Cardiac septum (tissue), 1 donor: Measurements from ENCODE around the gene DSTYK. TPM values are rescaled to one million over a fixed set of nuclear protein-coding genes. Genes with fewer than 3 reads are reported as not detected.
"Not testable (repeated sequence)": the region's sequence is repeated elsewhere in the genome, so short reads cannot be mapped to it uniquely, and the experiment has no call there.

ENCODE experiments used
- DNase-seq: peaks from one replicate; pipeline ENCODE4 v3.0.0-alpha.2; 2020; ENCODE audit warnings: low spot score
- intact Hi-C: fragments of 100-400 bp; cut with DNase I; formaldehyde crosslinking; loops from one replicate; pipeline ENCODE4 v1.14.0; 2022
- total RNA-seq: library from RNA; stranded (reverse); fragmentation: NEBNext Ultra II Directional; extraction: Animal tissue kit (Norgen Biotek cat#: 25700); gene quantifications from one replicate; pipeline ENCODE4 v1.2.1, GENCODE V29; 2021
- donor health status: DM: no; HTN: no; CAD: no.

The DSTYK gene
- total RNA-seq, 1 donor from 2014 or later, result 7.3 TPM

DNA sequence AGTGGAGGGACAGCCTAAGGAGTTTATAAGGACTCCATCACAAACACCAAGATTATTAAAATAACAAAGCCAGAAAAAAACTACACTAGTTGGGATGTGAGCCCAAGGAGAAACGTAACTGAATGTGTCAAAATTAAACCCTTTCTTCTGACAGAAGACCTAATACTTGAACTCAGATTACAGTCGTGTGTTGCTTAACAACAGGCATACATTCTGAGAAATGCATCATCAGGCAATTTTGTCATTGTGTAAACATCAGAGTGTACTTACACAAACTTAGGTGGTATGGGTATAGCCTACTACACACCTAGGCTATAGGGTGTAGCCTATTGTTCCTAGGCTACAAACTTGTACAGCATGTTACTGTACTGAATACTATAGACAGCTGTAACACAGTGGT lies 23.4 kb downstream of the DSTYK start:
- intact Hi-C loops, result no loop called here
- no peak for DNase-seq

DNA sequence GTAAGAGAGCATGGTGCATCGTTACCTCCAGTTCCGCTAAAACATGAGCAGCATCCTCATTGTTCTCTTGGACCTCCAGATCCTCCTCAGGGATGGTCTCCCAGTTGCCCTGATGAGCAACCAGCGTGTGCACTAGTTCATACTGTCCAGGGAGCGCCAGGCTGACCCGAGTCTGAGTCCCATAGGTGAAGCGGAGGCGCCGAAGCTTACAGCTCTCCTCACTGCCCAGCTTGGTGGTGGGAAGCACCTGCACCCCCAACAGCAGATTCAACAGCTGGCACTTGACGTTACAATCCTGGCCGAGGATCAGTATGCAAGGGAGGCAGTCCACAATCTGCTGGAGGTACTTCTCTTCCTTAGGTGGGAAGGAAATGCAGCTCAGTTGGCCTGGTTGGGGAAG lies 24.1 kb downstream of the DSTYK start:
- no peak for DNase-seq
- intact Hi-C loops, result no loop called here

DNA sequence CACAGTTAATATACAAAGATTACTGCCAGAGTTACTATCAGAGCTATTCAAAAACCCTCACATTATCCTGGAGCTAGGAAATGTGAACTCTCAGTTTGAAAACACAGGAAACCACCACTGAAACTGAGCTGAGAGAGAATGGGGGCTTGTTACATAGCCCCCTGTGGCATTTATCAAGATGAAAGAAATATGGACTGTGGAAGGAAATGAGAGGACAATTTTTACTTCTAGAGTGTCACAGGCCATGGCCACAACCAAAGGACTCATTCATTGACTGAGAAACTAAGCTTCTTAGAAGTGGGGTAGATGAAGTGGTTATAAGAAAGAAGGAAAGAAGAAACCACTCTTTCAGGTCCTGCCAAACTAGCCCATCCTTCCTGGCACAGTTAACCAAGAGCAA lies 25.3 kb downstream of the DSTYK start:
- DNase-seq, result no peak
- intact Hi-C loops, result no loop called here

DNA sequence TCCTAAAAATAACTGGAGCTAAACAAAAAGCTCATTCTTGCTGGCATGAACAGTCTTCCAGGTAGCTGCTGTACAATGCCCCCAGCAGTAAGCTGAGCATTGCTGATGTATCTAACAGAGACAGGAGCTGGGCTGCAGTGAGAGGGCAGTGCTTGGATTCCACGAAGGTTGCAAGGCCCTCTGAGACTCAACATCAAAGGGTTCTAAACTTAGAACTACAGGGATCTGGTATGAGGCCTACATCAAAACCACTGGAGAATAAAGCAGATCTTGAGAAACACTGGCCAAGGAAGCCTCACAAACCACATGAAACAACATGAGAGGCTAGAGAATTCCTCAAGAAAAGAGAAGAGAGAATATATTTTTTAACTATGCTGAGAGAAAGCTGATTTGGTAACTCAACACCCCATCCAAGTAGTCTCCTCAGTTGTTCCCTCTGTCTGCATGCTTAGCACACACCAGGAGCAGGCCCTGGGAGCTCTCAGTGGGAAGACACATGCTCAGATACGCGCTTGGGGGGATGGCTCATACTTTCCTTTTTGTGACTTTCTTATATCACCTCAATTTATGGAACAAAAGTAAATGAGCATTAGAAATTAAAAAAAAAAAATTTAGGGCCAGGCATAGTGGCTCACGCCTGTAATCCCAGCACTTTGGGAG lies 27.7 kb downstream of the DSTYK start:
- intact Hi-C loops, result no loop called here
- no peak for DNase-seq

DNA sequence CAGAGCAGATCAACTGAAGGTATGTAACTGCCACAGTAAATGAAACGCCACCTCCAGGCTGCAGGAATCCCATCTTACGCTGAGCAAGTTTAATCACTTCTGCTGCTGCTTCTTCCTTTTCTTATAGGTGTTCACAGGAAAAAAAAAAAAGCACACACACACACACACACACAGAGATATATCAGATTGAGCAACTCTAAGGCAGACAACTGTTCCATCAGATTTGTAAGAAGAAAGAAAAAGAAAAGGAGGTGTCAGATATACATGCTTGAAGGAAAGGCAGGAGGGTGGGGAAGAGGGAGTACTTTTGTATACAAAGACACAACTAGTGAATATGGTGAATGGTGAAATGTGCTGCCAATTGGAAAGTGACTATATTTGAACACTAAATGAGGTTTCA lies 28.6 kb downstream of the DSTYK start:
- no peak for DNase-seq
- intact Hi-C loops, result no loop called here

DNA sequence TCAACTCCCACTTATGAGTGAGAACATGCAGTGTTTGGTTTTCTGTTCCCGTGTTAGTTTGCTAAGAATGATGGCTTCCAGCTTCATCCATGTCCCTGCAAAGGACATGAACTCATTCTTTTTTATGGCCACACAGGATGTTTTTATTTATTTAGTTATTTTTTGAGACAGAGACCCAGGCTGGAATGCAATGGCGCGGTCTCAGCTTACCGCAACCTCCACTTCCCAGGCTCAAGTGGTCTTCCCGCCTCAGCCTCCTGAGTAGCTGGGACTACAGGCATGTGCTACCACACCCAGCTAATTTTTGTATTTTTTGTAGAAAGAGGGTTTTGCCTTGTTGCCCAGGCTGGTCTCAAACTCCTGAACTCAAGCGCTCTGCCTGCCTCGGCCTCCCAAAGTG lies 31.2 kb downstream of the DSTYK start:
- intact Hi-C loops, DNase-seq: not testable (repeated sequence)

DNA sequence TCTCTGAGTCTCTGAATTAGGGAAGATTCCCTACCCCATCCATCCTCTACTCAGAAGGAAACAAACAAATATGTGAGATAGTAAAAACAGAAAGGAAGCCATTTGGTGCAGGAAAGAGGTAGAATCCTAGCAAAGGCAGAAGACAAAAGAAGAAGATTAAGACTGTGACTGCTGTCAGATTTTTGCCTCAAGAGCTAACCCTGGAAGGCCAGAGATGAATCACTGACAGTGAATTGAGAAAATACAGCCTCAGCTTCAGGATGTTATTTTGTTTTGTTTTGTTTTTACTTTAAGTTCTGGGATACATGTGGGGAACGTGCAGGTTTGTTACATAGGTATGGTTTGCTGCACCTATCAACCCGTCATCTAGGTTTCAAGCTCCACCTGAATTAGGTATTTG lies 31.7 kb downstream of the DSTYK start:
- intact Hi-C loops, result no loop called here
- no peak for DNase-seq

DNA sequence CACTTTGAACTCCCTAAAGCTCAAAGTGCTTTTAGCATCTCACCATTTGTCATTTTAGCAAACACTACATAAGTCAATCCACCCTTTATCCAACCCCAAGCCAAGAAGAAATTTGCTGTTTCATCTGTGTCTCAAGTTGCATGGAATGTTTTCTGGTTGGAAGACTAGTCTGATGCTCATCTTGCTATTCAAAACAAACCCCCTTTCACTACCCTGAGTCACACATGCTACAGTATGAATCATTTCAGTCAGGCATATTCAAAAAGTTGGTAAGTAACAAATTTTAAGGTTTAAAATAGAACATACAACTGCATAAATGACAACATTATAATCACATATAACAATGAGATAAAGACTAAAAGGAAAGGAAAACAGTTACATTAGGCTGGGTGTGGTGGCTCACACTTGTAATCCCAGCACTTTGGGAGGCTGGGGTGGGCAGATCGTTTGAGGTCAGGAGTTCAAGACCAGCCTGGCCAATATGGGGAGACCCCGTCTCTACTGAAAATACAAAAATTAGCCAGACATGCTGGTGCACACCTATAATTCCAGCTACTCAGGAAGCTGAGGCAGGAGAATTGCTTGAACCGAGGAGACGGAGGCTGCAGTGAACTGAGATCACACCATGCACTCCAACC lies 38.7 kb downstream of the DSTYK start:
- DNase-seq, result no peak
- intact Hi-C loops, result no loop called here

DNA sequence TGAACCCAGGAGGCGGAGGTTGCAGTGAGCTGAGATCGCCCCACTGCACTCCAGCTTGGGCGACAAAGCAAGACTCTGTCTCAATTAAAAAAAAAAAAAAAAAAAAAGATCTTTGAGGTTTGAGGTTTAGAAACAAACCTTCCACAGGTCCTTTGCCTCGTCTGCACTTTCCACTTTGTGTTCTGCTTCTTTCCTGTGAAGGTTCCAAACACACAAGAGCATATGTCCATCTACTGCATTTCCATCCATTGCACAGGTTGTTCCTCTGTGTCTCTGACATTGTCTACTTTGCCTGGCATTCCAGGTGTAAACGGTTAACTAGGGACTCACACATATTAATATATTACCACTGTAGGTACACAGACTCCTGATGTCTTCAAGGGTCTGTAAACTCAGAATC lies 40.1 kb downstream of the DSTYK start:
- intact Hi-C loops, result no loop called here
- DNase-seq, result no peak

DNA sequence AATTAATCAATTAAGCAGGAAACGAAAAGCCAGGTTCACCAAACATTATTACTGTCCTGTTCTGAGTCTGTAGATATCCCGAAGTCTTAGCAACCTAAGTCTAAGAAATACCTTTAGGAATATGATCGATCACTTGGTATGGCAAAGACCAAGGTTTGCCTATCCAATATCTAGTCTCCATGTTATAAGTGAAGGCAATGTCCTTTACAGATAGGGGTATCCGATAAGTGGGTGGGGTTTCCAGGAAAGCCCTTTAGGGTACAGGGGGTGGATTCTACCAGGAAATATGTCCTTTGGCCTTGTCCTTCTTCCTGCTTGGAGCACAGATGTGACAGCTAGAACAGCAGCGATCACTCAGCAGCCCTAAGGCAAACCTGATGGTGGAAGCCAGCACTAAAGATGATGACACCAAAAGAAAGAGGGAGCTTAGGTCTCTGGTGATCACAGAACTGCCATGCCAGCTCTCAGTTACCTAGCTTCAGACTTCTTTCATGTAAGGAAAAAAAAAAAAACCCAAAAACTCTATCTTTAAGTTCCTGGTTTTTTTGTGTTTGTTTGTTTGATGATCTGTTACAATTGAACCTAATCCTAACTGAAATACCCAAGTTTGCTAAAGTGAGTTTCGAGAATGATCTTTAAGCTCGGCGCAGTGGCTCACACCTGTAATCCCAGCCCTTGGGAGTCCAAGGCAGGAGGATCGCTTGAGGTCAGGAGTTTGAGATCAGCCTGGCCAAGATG lies 40.8 kb downstream of the DSTYK start:
- no peak for DNase-seq
- intact Hi-C loops, result no loop called here

DNA sequence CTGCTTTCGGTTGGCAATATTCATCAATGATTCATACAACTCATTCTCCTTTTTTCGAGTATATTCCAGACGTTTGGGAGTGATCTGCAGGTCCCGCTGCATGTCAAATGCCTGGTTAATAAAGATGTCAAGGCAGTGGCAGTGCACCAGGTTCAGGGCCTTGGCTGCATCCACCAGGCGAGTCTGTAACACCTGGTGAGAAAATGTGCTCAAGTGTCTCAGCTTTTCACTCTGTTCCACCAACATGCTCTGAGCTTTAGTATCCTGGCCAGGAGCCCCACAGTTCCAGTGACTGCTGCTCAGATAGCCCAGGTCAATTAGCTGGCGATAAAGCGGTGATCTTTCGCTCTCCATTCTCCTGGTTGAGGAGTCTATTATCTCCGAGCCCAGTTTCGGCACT lies 42.3 kb downstream of the DSTYK start:
- intact Hi-C loops, result no loop called here
- DNase-seq, result no peak

DNA sequence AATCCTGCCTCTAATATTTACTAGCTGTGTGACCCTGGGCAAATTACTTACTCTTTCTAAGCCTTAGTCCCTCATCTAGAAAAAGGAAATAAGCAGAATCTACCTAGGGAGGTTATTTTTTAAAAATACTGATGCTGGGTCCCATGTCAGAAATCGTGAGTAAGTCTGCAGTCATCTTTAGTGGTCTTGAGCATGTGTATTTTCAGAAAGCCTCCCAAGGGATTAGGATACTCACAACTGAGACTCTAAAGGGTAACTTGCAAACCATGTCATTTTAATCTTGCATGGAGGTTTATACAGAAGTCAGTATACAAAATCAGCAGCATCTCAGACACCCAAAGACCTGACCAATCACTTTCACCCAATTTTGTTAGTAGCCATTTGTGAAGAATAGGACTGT lies 43.2 kb downstream of the DSTYK start:
- DNase-seq, result no peak
- intact Hi-C loops, result no loop called here

DNA sequence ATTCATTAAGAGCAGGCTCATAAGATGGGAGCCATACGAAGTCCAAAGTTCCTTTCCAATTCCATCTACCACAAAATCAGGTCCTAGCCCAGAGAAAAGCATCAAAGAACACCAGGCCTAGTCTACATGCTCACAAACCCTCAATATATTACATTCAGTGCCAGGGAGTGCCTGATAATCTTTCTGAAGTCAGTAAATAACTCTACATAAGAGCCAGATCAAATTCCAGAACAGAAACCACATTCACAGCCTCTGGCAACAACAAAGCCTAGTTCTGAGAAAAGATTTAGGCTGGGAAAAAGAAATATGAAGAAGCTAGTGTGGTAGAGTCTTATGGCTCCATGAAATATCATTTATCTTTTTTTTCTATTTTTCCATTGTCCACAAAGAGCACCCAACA lies 49.2 kb downstream of the DSTYK start:
- no peak for DNase-seq
- intact Hi-C loops, result no loop called here

DNA sequence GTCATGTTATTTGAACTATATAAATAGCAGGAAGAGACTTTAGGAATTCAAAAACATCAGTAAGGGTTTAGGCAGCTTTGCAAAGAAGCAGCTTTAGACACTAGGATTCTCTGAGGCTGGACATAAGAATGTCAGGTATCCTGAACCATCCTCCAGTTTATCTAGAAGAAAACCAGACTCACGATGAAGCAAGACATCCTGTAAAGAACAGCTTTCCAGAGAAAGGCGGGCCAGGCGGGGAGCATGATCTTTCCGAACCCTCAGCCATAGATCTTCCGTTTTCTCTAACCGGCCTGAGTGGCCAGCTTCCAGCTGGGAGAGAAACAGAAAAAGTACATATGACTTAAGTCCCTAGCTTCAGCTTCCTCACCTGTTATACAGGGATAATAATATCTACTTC lies 50.4 kb downstream of the DSTYK start:
- DNase-seq, result no peak
- intact Hi-C loops, result no loop called here

DNA sequence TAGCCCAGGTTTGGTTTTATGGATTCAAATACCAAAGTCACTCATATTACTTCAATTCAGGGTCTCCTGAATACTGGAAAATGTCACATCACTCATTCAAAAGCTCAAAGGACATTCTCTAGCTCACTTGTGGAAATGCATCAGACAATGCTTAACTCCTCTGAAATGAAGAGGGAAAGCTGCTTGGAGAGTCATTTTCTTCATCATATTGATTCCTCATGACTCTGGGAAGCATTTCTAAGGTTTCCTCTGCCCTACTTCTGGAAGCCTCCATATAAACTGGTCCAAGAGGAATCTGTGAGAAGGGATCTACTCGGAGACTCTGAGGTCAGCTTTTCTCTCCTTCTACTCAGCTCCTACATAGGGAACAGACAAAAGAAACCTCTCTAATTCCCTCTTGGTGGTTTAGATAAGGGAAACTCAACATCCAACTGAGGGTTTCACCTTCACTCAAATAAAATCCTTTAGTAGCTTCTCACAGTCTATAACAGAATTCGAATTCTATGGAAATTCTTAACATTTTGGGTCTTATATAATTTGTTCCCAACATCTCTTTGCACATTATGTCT lies 53.4 kb downstream of the DSTYK start:
- intact Hi-C loops, result no loop called here
- DNase-seq, result no peak

DNA sequence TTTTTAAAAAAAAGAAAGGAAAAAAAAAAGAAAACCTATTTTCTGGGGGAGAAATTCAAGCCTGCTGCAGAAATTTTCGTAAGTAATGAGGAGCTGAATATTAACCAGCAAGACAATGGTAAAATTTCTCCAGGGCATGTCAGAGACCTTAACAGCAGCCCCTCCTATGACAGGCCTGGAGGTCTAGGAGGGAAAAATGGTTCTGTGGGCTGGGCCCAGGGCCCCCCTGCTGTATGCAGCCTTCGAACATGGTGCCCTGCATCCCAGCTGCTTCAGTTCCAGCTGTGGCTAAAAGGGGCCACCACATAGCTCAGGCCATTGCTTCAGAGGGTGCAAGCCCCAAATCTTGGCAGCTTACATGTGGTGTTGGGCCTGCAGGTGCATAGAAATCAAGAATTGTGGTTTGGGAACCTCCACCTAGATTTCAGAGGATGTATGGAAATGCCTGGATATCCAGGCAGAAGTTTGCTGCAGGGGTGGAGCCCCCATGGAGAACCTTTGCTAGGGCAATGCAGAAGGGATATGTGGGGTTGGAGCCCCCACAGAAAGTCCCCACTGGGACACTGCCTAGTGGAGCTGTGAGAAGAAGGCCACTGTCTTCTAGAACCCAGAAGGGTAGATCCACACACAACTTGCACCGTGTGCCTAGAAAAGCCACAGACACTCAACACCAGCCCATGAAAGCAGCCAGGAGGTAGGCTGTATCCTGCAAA lies 55.7 kb downstream of the DSTYK start:
- intact Hi-C loops, DNase-seq: not testable (repeated sequence)

DNA sequence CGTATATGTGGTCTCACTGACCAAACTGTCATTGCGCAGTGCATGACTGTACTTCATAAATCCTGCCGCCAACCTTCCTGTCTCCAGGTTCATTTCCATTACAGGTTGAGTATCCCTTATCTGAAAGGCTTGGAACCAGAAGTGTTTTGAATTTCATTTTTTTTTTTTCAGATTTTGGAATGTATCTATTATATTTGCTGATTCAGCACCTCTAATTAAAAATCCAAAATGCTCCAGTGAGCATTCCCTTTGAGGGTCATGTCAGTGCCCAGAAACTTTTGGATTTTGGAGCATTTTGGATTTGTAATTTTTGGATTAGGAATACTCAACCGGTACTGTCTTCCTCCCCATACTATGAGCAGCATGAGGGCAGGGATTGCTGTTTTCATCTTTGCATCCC lies 59.0 kb downstream of the DSTYK start:
- DNase-seq, result no peak

DNA sequence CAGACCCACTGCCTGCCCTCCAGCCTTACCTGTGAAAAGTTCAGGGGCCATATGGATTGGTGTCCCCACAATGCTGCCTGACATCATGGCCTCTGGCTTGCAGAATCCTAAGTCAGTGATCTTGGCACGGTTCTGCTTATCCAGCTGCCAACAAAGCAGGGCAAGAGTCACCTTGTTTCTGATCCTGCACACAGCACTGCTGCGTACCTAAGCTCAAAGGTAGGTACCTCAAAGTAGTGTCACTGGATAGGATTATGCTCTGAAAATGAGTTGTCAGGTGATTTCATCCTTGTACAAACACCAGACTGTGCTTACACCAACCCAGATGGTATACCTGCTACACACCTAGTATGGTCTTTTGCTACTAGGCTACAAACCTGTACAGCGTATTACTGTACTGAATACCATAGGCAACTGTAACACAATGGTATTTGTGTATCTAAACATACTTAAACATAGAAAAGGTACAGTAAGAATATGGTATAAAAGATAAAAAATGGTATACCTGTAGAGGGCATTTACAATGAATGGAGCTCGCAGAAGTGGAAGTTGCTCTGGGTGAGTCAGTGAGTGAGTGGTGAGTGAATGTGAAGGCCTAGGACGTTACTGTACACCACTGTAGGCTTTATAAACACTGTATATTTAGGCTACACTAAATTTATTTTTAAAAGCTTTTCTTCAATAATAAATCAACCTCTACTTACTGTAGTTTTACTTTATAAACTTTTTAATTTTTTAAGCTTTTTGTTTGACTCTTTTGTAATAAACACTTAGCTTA lies 60.7 kb downstream of the DSTYK start:
- DNase-seq, result no peak
- intact Hi-C loops, result no loop called here

More for the DNA sequence above, 59.0 kb downstream of the DSTYK start:
- intact Hi-C loops, result no loop called here

DNA sequence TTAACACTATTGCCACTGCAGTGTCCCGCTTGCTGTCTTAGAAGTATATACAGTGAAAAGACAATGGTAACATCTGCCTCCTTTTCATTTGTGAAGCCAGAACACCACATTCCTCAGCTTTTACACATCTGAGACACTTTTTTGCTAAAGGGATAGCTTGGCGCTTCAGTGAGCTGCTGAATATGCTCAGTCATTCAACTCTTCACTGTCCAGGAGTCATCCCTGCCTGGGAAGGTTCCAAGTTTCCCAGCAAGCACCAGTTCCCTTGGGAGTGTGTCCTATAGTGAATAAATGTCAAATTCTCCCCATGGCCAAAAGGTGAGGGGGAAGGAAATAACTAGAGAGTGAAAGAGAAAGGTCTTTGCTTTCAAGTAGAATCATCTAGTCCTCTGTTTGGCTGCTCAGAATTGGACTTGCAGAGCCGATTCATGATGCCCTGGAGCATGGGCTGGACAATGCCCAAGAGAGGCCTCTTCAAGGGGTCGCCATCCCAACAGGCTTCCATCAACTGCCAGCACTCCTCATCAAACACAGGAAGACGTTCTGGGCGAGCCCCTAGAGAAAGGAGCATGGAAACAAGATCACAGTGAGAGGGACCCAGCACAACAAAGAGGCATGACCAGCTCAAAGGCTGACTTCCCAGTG lies 64.2 kb downstream of the DSTYK start:
- no peak for DNase-seq
- intact Hi-C loops, result no loop called here
